ENCODE data around the gene CD300C. TPM values are rescaled to one million over a fixed set of nuclear protein-coding genes. Genes with fewer than 3 reads are reported as not detected.
A peak's percentile ranks its signal among the peaks of the same experiment; 100 is the strongest.

Gene CD300C
- total and polyA plus RNA-seq, 10 of the 15 experiments (the other 5 are each of a cell fraction or from before 2014, with no cell fraction given), result 0.12 to 0.38 (median 0.23) TPM; not detected in 3

GRCh38 chr17:74493331-74493833 lies 52.5 kb downstream of the CD300C start:
- DNase-seq (ENCODE audit: low read depth, low spot score) (peak; percentile 28), FAIRE-seq (peak; percentile 92), ATAC-seq (peak; percentile 92)
- 37% methylated on average over 11 of the region's 11 CpGs for WGBS (ENCODE audit: insufficient coverage, insufficient replicate concordance, low lambda C conversion rate, missing lambda C conversion rate)
- H3K4me1 ChIP-seq (ENCODE audit: control insufficient read depth, insufficient read depth, low read length), result no peaks in the 10 kb centered on the region
- no peak overlapping the region for H3K4me2 ChIP-seq (ENCODE audit: control insufficient read depth, insufficient read depth)
- BruUV-seq (replicated peaks), result no TSS peak
- no peak overlapping the region for H3K27ac ChIP-seq (ENCODE audit: control insufficient read depth, insufficient read depth)
- no peaks in the 10 kb centered on the region for H3K79me2 ChIP-seq (ENCODE audit: control insufficient read depth, insufficient read depth, low read length)
- SMC1A ChIA-PET (ENCODE audit: uncharacterized antibody, unreplicated experiment), result interaction anchor here (0.8 to 3.2 kb wide), 8 partner anchors 9 to 125 kb away, joined by 3 to 13 read pairs (median 5); no protein-coding TSS in a partner anchor
- H3K27me3 ChIP-seq (replicated peaks in 1 of 2; ENCODE audit: control insufficient read depth in 2 of 2, insufficient read depth in 2 of 2, low read length in 1 of 2), result no peaks in the 10 kb centered on the region
- H4K20me1 ChIP-seq (ENCODE audit: control insufficient read depth, insufficient read depth), result no peaks in the 10 kb centered on the region
- no peak overlapping the region for H3K4me3 ChIP-seq
- H3K9ac ChIP-seq (ENCODE audit: control insufficient read depth, insufficient read depth, low read length), result no peak overlapping the region
- H3K36me3 ChIP-seq (ENCODE audit: control insufficient read depth in 2 of 2, insufficient read depth in 2 of 2, low read length in 1 of 2), result no peaks in the 10 kb centered on the region
- in situ Hi-C loops (cut with MboI) (loop anchor here (5.0 kb wide), 1 partner anchor 116 kb away; no protein-coding TSS in a partner anchor), intact Hi-C loops (cut with micrococcal nuclease; ENCODE audit: unreplicated experiment) (loop anchor here (1.0 kb wide), 3 partner anchors 114 to 192 kb away; no protein-coding TSS in a partner anchor)
- POLR2A ChIA-PET, result no interaction called here
- no peaks in the 10 kb centered on the region for H3K9me3 ChIP-seq (replicated peaks; ENCODE audit: control insufficient read depth, insufficient read depth, low read length)
- H2AFZ ChIP-seq (ENCODE audit: control insufficient read depth, low read depth, low read length), result no peak overlapping the region
- RAD21 ChIA-PET (ENCODE audit: unreplicated experiment), result interaction anchor here (1.6 to 3.2 kb wide), 3 partner anchors 14 to 125 kb away, joined by 3 to 11 read pairs (median 7); no protein-coding TSS in a partner anchor
- CTCF ChIA-PET, result interaction anchor here (0.8 to 8.6 kb wide), 9 partner anchors 12 to 127 kb away, joined by 3 to 82 read pairs (median 5); partner anchors contain the start of gene CD300LB
- TF ChIP-seq NFYB (IDR thresholded peaks at IDR 0.05; ENCODE audit: insufficient read depth, low read depth, low read length), result no peak
- TF ChIP-seq NR2C2 (IDR thresholded peaks at IDR 0.05; ENCODE audit: borderline replicate concordance, control insufficient read depth, insufficient read length, low read depth), result no peak
- no peak for TF ChIP-seq FOS (IDR thresholded peaks at IDR 0.05; ENCODE audit: borderline replicate concordance, extremely low read depth, insufficient read length)
- no peak for TF ChIP-seq MYC (IDR thresholded peaks at IDR 0.05; ENCODE audit: insufficient read depth, insufficient read length, insufficient replicate concordance, low read length, severe bottlenecking)
- TF ChIP-seq RAD21 (IDR thresholded peaks at IDR 0.05; ENCODE audit: insufficient read depth, low read depth, low read length), result peak; percentile 98
- no peak for TF ChIP-seq PAX5 (IDR thresholded peaks at IDR 0.05; ENCODE audit: borderline replicate concordance, low read depth, low read length)
- no peak for TF ChIP-seq SIN3A (IDR thresholded peaks at IDR 0.05; ENCODE audit: low read depth, low read length)
- no peak for TF ChIP-seq NKRF (conservative IDR thresholded peaks at IDR 0.05)
- peak; percentile 38 for TF ChIP-seq IKZF1 (conservative IDR thresholded peaks at IDR 0.05)
- peak; percentile 53; the same call in 1 of the 2 replicates for TF ChIP-seq IRF4 (IDR thresholded peaks at IDR 0.05; ENCODE audit: low read depth, low read length)
- TF ChIP-seq CTCF (IDR thresholded peaks at IDR 0.05 in 2 of 3, conservative IDR thresholded peaks at IDR 0.05 in 1 of 3; ENCODE audit: control insufficient read depth in 2 of 3, extremely low read depth in 1 of 3, insufficient read depth in 1 of 3, low read depth in 3 of 3, low read length in 3 of 3), result peak; percentile 93 to 95 (median 94); a peak in 5 of 6 replicates
- TF ChIP-seq YBX1 (IDR thresholded peaks at IDR 0.05), result no peak
- TF ChIP-seq RUNX3 (IDR thresholded peaks at IDR 0.05; ENCODE audit: low read length), result peak; percentile 21; the same call in 1 of the 2 replicates
- no peak for TF ChIP-seq CREM (IDR thresholded peaks at IDR 0.05; ENCODE audit: low read depth)
- TF ChIP-seq IKZF2 (IDR thresholded peaks at IDR 0.05), result no peak
- TF ChIP-seq FOXM1 (IDR thresholded peaks at IDR 0.05; ENCODE audit: low read depth, low read length), result peak; percentile 52; the same call in 1 of the 2 replicates
- TF ChIP-seq SPI1 (IDR thresholded peaks at IDR 0.05; ENCODE audit: borderline replicate concordance, insufficient read depth, low read depth, low read length), result no peak
- TF ChIP-seq SMAD1 (IDR thresholded peaks at IDR 0.05; ENCODE audit: low read depth, partially characterized antibody), result peak; percentile 44
- TF ChIP-seq SMC3 (IDR thresholded peaks at IDR 0.05; ENCODE audit: borderline replicate concordance, low read length), result peak; percentile 96
- TF ChIP-seq YY1 (IDR thresholded peaks at IDR 0.05; ENCODE audit: low read depth, low read length), result peak; percentile 78
- TF ChIP-seq SREBF2 (IDR thresholded peaks at IDR 0.05; ENCODE audit: low read length), result no peak
- TF ChIP-seq MXI1 (IDR thresholded peaks at IDR 0.05; ENCODE audit: low read depth, low read length), result 0 out of 2 replicates have a peak, but pooled peaks have one; percentile 23

Measured in GM12878 (cell line).